Measurements from ENCODE around the gene NPLOC4. TPM values are rescaled to one million over a fixed set of nuclear protein-coding genes. Genes with fewer than 3 reads are reported as not detected.
A peak's percentile ranks its signal among the peaks of the same experiment; 100 is the strongest.

The NPLOC4 gene
- total and polyA plus RNA-seq, 9 of the 15 experiments (the other 6 are each of a cell fraction or from before 2014, with no cell fraction given), result 1.5 to 116 (median 64.5) TPM

DNA sequence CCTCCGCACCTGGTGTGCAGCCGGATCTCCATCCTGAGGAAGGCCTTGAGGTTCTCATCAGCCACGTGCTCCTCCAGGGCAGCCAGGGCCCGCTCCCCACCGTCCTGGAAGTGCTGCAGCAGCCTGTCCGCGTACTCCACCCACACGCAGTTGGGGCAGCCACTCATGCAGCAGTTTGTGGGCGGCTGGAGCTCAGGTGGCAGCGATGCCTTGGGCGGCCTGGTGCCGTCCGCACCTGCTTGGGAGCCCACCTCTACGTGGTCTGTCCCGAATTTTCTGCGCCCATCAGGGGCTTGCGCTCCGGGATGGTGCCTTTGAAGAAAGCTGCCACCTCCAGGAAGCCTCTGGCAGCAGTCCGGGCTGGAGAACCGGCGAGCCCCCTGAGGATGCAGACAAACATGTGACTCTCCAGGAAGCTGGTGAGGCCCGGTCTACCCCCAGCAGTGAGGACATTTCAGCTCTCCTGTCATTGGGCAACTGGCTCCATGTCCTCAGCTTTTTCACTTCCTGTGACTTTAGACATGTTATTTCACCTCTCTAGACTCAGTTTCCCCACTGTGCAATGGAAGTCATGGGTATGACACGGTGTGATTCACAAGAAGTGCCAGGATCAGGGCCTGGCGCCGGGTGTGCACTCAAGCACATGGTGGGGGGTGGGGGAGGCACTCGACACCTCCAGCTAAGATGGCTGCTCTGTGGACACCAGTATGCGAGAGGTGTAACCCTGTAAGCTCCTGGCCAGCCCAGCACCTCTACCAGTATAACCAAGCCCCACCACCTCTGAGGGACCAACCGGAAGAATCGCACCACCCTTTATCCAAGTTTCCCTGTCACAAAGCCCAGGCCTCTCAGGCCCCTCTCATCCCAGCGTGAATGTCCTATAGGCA lies 28.5 kb upstream of the NPLOC4 start (continued):
- TF ChIP-seq, protein P1, sequence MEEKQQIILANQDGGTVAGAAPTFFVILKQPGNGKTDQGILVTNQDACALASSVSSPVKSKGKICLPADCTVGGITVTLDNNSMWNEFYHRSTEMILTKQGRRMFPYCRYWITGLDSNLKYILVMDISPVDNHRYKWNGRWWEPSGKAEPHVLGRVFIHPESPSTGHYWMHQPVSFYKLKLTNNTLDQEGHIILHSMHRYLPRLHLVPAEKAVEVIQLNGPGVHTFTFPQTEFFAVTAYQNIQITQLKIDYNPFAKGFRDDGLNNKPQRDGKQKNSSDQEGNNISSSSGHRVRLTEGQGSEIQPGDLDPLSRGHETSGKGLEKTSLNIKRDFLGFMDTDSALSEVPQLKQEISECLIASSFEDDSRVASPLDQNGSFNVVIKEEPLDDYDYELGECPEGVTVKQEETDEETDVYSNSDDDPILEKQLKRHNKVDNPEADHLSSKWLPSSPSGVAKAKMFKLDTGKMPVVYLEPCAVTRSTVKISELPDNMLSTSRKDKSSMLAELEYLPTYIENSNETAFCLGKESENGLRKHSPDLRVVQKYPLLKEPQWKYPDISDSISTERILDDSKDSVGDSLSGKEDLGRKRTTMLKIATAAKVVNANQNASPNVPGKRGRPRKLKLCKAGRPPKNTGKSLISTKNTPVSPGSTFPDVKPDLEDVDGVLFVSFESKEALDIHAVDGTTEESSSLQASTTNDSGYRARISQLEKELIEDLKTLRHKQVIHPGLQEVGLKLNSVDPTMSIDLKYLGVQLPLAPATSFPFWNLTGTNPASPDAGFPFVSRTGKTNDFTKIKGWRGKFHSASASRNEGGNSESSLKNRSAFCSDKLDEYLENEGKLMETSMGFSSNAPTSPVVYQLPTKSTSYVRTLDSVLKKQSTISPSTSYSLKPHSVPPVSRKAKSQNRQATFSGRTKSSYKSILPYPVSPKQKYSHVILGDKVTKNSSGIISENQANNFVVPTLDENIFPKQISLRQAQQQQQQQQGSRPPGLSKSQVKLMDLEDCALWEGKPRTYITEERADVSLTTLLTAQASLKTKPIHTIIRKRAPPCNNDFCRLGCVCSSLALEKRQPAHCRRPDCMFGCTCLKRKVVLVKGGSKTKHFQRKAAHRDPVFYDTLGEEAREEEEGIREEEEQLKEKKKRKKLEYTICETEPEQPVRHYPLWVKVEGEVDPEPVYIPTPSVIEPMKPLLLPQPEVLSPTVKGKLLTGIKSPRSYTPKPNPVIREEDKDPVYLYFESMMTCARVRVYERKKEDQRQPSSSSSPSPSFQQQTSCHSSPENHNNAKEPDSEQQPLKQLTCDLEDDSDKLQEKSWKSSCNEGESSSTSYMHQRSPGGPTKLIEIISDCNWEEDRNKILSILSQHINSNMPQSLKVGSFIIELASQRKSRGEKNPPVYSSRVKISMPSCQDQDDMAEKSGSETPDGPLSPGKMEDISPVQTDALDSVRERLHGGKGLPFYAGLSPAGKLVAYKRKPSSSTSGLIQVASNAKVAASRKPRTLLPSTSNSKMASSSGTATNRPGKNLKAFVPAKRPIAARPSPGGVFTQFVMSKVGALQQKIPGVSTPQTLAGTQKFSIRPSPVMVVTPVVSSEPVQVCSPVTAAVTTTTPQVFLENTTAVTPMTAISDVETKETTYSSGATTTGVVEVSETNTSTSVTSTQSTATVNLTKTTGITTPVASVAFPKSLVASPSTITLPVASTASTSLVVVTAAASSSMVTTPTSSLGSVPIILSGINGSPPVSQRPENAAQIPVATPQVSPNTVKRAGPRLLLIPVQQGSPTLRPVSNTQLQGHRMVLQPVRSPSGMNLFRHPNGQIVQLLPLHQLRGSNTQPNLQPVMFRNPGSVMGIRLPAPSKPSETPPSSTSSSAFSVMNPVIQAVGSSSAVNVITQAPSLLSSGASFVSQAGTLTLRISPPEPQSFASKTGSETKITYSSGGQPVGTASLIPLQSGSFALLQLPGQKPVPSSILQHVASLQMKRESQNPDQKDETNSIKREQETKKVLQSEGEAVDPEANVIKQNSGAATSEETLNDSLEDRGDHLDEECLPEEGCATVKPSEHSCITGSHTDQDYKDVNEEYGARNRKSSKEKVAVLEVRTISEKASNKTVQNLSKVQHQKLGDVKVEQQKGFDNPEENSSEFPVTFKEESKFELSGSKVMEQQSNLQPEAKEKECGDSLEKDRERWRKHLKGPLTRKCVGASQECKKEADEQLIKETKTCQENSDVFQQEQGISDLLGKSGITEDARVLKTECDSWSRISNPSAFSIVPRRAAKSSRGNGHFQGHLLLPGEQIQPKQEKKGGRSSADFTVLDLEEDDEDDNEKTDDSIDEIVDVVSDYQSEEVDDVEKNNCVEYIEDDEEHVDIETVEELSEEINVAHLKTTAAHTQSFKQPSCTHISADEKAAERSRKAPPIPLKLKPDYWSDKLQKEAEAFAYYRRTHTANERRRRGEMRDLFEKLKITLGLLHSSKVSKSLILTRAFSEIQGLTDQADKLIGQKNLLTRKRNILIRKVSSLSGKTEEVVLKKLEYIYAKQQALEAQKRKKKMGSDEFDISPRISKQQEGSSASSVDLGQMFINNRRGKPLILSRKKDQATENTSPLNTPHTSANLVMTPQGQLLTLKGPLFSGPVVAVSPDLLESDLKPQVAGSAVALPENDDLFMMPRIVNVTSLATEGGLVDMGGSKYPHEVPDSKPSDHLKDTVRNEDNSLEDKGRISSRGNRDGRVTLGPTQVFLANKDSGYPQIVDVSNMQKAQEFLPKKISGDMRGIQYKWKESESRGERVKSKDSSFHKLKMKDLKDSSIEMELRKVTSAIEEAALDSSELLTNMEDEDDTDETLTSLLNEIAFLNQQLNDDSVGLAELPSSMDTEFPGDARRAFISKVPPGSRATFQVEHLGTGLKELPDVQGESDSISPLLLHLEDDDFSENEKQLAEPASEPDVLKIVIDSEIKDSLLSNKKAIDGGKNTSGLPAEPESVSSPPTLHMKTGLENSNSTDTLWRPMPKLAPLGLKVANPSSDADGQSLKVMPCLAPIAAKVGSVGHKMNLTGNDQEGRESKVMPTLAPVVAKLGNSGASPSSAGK (IDR thresholded peaks at IDR 0.05), result peak; percentile 98
- TF ChIP-seq CBX2 (IDR thresholded peaks at IDR 0.05; ENCODE audit: insufficient read depth, low read length, poor library complexity, severe bottlenecking) (no peak), ZNF766 (CRISPR knock-in tag; conservative IDR thresholded peaks at IDR 0.05) (peak; percentile 91), HMG20B (CRISPR knock-in tag; IDR thresholded peaks at IDR 0.05) (no peak), ZNF551 (CRISPR knock-in tag; IDR thresholded peaks at IDR 0.05) (no peak), POLR2H (tag; IDR thresholded peaks at IDR 0.05; ENCODE audit: low read depth) (no peak), ZNF239 (CRISPR knock-in tag; IDR thresholded peaks at IDR 0.05) (peak; percentile 73), ZC3H4 (CRISPR knock-in tag; IDR thresholded peaks at IDR 0.05; ENCODE audit: borderline replicate concordance) (no peak), ZNF696 (CRISPR knock-in tag; conservative IDR thresholded peaks at IDR 0.05) (no peak), NFYB (IDR thresholded peaks at IDR 0.05; ENCODE audit: extremely low read depth, insufficient read length) (no peak), LCOR (CRISPR knock-in tag; IDR thresholded peaks at IDR 0.05) (no peak), POLR3G (IDR thresholded peaks at IDR 0.05; ENCODE audit: extremely low read depth, insufficient read length, insufficient replicate concordance) (no peak)
- TF ChIP-seq, protein P2, sequence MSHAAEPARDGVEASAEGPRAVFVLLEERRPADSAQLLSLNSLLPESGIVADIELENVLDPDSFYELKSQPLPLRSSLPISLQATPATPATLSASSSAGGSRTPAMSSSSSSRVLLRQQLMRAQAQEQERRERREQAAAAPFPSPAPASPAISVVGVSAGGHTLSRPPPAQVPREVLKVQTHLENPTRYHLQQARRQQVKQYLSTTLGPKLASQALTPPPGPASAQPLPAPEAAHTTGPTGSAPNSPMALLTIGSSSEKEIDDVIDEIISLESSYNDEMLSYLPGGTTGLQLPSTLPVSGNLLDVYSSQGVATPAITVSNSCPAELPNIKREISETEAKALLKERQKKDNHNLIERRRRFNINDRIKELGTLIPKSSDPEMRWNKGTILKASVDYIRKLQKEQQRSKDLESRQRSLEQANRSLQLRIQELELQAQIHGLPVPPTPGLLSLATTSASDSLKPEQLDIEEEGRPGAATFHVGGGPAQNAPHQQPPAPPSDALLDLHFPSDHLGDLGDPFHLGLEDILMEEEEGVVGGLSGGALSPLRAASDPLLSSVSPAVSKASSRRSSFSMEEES (CRISPR knock-in tag; IDR thresholded peaks at IDR 0.05), result no peak

Measured in K562 (cell line).